Thyroid gland (tissue), 4 donors: ENCODE data around the gene PNO1. TPM values are rescaled to one million over a fixed set of nuclear protein-coding genes. Genes with fewer than 3 reads are reported as not detected.

Experiments
- DNase-seq, 2 donors: peaks; one replicate each; pipeline ENCODE4 v3.0.0-alpha.2; 2019
- H3K27ac ChIP-seq, 3 donors: fragments of 200-600 bp; sonication (generic); 1 replicate in 2 of 3; 2 replicates in 1 of 3; pipeline ENCODE4 v1.5.1; 2016 to 2019; ENCODE audit warnings: mild to moderate bottlenecking in 1 of 3, moderate library complexity in 1 of 3
- H3K27me3 ChIP-seq: fragments of 200-600 bp; sonication (generic); one replicate; pipeline ENCODE4 v1.5.1; 2019
- H3K36me3 ChIP-seq, 2 donors: fragments of 200-600 bp; sonication (generic); one replicate each; pipeline ENCODE4 v1.5.1; 2016 to 2019
- H3K4me1 ChIP-seq, 2 donors: fragments of 200-600 bp; sonication (generic); one replicate each; pipeline ENCODE4 v1.5.1; 2017 to 2019
- H3K4me3 ChIP-seq, 3 donors: fragments of 200-600 bp; sonication (generic); replicated peaks in 1 of 3; 1 replicate in 2 of 3; 2 replicates in 1 of 3; pipeline ENCODE4 v1.5.1; 2016; ENCODE audit warnings: mild to moderate bottlenecking in 1 of 3
- H3K9me3 ChIP-seq: fragments of 200-600 bp; sonication (generic); one replicate; pipeline ENCODE4 v1.5.1; 2017
- POLR2A ChIP-seq, 2 donors: fragments of 450-650 bp; IDR thresholded peaks; one replicate each; pipeline ENCODE4 v1.6.1; 2017; ENCODE audit warnings: antibody characterized with exemption in 2 of 2, mild to moderate bottlenecking in 2 of 2, moderate library complexity in 1 of 2
- WGBS, 2 donors: methylation state at CpG; one replicate each; pipeline ENCODE4 v1.1.5; 2017; 5-methylcytosine and 5-hydroxymethylcytosine counted together
- intact Hi-C: fragments of 100-400 bp; cut with DNase I; formaldehyde crosslinking; loops from one replicate; pipeline ENCODE4 v1.15.1; 2023
- total RNA-seq, 4 donors: library from RNA; depleted of rRNA; stranded (reverse); fragments of >200 nt; gene quantifications; one replicate each; pipeline ENCODE4 v1.2.3, GENCODE V29; 2016
- TF ChIP-seq, protein P1 (sequence below), 6 experiments: fragments of 200-600 bp in 3 of 6; fragments of 450-650 bp in 3 of 6; sonication (generic) in 3 of 6; IDR thresholded peaks; one replicate each; pipeline ENCODE4 v1.5.1; 2016 to 2019; ENCODE audit warnings: antibody characterized with exemption in 6 of 6, mild to moderate bottlenecking in 2 of 6, inconsistent platforms in 1 of 6, moderate library complexity in 1 of 6

PNO1 gene
- total RNA-seq, 4 donors from 2014 or later = 13.2 to 23.2 (median 18.5) TPM

DNA sequence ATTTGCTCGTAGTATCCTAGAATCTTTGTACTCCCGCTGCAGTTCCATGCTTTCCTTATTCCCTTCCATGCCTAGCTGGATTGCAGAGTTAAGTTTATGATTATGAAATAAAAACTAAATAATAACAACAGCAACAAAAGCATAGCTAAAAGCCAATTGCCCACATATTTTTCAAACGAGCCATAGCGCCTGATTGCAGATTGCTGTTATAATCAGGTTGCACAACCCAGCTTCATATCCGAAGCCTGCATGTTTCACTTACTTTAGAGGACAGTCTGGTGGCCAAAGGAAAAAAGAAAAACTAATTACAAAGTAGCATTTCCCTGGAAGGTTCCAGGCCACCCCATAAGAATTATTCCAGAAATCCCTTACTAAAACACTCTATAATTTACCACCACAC is 31.9 kb upstream of the PNO1 start:
- Histone ChIP-seq H3K4me1 (no peaks in the 10 kb centered on the region), H3K36me3 (no peaks in the 10 kb centered on the region), H3K4me3 (no peak overlapping the region), H3K27ac (no peak overlapping the region), H3K9me3 (no peaks in the 10 kb centered on the region), H3K27me3 (no peaks in the 10 kb centered on the region)
- no peak for TF ChIP-seq POLR2A (IDR thresholded peaks at IDR 0.05)
- TF ChIP-seq, protein P1, sequence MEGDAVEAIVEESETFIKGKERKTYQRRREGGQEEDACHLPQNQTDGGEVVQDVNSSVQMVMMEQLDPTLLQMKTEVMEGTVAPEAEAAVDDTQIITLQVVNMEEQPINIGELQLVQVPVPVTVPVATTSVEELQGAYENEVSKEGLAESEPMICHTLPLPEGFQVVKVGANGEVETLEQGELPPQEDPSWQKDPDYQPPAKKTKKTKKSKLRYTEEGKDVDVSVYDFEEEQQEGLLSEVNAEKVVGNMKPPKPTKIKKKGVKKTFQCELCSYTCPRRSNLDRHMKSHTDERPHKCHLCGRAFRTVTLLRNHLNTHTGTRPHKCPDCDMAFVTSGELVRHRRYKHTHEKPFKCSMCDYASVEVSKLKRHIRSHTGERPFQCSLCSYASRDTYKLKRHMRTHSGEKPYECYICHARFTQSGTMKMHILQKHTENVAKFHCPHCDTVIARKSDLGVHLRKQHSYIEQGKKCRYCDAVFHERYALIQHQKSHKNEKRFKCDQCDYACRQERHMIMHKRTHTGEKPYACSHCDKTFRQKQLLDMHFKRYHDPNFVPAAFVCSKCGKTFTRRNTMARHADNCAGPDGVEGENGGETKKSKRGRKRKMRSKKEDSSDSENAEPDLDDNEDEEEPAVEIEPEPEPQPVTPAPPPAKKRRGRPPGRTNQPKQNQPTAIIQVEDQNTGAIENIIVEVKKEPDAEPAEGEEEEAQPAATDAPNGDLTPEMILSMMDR (IDR thresholded peaks at IDR 0.05) = no peak
- intact Hi-C loops = no loop called here
- WGBS, 2 donors = 91 to 93% methylated on average over 5 of the region's 5 CpGs
- no peak for DNase-seq

DNA sequence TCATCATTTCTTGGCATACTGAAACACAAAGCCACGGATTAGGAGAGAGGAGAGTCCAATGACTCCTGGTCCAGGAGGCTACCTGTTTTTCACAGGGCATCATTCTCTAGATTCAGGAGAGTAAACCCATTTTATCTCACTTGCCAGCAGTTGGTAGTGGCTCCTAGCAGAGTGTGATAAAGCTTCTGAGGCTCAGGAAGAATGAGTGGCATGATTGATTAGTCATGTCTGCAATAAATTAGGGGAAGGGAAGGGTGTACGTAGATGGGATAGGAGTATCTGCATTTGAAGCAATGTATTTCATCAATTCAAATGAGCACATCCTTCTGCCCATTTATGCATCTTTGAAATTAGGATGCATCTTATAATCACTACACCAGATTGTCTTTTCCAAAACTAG is 31.1 kb upstream of the PNO1 start:
- DNase-seq = no peak
- Histone ChIP-seq H3K27ac (no peak overlapping the region), H3K27me3 (no peaks in the 10 kb centered on the region), H3K4me1 (no peaks in the 10 kb centered on the region), H3K36me3 (no peaks in the 10 kb centered on the region), H3K9me3 (no peaks in the 10 kb centered on the region), H3K4me3 (no peak overlapping the region)
- TF ChIP-seq, protein P1 (IDR thresholded peaks at IDR 0.05) = no peak
- TF ChIP-seq POLR2A (IDR thresholded peaks at IDR 0.05) = no peak
- WGBS, 2 donors = 91 to 95% methylated on average over 2 of the region's 2 CpGs
- intact Hi-C loops = no loop called here

DNA sequence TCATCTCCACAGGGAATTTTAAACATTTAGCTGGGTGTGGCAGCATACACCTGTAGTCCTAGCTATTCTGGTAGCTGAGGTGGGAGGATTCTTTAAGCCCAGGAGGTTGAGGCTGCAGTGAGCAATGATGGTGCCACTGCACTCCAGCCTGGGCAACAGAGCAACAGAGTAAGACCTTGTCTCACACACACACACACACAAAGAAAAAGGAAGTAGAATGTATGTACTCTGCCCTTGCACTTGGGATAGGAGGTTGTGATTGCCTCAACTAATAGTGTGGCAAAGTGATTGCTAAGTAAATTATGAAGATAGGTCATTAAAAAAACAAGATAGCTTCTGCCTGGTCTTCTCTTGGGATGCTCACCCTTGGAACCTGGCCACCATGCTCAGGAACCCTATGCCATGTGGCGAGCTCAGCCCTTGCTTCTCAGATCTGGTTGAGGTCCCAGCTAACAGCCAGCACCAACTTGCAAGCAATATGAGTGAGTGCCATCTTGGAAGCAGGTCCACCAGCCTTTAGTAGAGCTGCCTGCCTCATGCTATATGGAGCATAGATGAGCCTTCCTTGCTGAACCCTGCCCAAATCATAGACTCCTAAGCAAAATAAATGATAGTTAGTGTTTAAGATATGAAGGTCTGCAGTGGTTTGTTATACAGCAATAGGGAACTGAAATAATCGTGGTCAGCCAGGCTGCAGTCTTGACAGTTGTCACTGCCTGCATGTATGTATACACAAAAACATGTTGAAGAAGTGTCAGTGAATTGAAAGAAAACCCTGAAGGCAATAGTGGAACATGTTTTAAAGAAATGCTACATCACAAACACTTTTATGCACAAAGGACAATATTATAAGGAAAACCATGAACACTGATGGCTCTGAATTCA is 30.1 kb upstream of the PNO1 start:
- intact Hi-C loops = no loop called here
- H3K27ac ChIP-seq = no peak overlapping the region
- no peak overlapping the region for H3K4me3 ChIP-seq
- DNase-seq = no peak
- no peaks in the 10 kb centered on the region for H3K9me3 ChIP-seq
- no peaks in the 10 kb centered on the region for H3K4me1 ChIP-seq
- TF ChIP-seq POLR2A (IDR thresholded peaks at IDR 0.05) = no peak
- TF ChIP-seq, protein P1 (IDR thresholded peaks at IDR 0.05) = no peak
- WGBS, 2 donors = 47 to 91% methylated on average over 2 of the region's 2 CpGs
- no peaks in the 10 kb centered on the region for H3K36me3 ChIP-seq
- H3K27me3 ChIP-seq = no peaks in the 10 kb centered on the region

DNA sequence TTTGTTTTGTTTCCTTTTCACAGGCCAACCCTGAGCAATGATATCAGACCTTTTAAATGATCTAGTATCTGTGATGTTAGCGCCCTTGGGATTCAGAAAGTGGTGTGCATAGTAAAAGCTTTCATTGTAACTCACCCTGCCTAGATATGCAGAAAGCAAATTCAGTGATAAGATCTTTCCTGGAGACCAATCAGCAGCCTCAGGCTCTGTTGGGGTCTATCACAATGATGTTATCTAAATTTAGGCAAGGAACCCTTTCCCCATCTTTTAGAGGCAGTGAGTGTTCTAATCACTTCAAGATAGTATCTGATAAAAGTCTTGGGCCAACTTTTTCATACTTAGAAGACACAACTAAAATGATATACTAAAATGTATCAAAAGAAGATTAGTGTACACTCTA is 23.6 kb upstream of the PNO1 start:
- no peaks in the 10 kb centered on the region for H3K27me3 ChIP-seq
- H3K27ac ChIP-seq = no peak overlapping the region
- no peak for TF ChIP-seq POLR2A (IDR thresholded peaks at IDR 0.05)
- TF ChIP-seq, protein P1 (IDR thresholded peaks at IDR 0.05) = no peak
- no peaks in the 10 kb centered on the region for H3K4me1 ChIP-seq
- H3K9me3 ChIP-seq = no peaks in the 10 kb centered on the region
- intact Hi-C loops = no loop called here
- no peak overlapping the region for H3K4me3 ChIP-seq
- no peak for DNase-seq
- H3K36me3 ChIP-seq = peaks cover 0 to 6% of the 10 kb centered on the region in 2 donors
- WGBS, 2 donors = 94 to 95% methylated on average over 1 of the region's 1 CpG

DNA sequence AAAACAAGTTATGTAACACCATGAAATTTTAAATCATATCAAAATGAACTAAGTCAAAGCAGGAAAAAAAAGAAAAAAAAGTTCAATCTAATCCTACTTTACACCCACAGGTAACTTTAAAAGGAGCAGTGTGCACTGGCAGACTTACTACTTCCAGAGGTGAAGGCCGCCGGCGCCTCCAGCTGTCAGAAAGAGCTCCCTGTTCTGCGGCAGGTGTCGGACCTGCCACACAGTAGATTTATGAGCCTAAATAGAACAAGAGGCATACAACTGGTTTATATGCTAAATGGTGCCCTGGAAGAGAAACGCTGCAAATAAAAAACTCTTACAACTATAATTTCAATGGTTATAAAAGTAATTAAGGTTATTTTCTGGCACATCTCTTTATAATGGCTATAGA is 23.1 kb upstream of the PNO1 start:
- DNase-seq = no peak
- no peak for TF ChIP-seq POLR2A (IDR thresholded peaks at IDR 0.05)
- TF ChIP-seq, protein P1 (IDR thresholded peaks at IDR 0.05) = no peak
- no peak overlapping the region for H3K4me3 ChIP-seq
- WGBS, 2 donors = 94 to 97% methylated on average over 6 of the region's 6 CpGs
- H3K36me3 ChIP-seq = peaks cover 0 to 6% of the 10 kb centered on the region in 2 donors
- no peaks in the 10 kb centered on the region for H3K4me1 ChIP-seq
- no peak overlapping the region for H3K27ac ChIP-seq
- intact Hi-C loops = no loop called here
- H3K9me3 ChIP-seq = no peaks in the 10 kb centered on the region
- H3K27me3 ChIP-seq = no peaks in the 10 kb centered on the region
